GM12878 (cell line): ENCODE results near the gene ACTG1. TPM values are rescaled to one million over a fixed set of nuclear protein-coding genes. Genes with fewer than 3 reads are reported as not detected.

Experiments used
- ATAC-seq: fragments of 200-7000 bp; cut with Tn5 transposase; 3 replicates; pipeline ENCODE4 v1.9.1; 2020; ENCODE audit warnings: mild to moderate bottlenecking, moderate library complexity
- BruUV-seq: library from RNA; stranded (reverse); fragments of 400-500 nt; replicated peaks from 2 replicates; lab custom pipeline; 2021; lab: Mats Ljungman, UMichigan
- CTCF ChIA-PET: fragments of 300-600 bp; sonication (Branson Sonifier 250); formaldehyde crosslinking; extraction: SDS; loops from one replicate; lab custom pipeline; 2021; ENCODE audit warnings: inconsistent platforms; lab: Yijun Ruan, JAX
- POLR2A ChIA-PET: fragments of 350-600 bp; formaldehyde crosslinking; extraction: SDS; loops from one replicate; lab custom pipeline; 2021; ENCODE audit warnings: inconsistent platforms; lab: Charles Lee
- RAD21 ChIA-PET: fragments of 300-600 bp; sonication (Branson Sonifier 250); formaldehyde crosslinking; loops from one replicate; lab custom pipeline; 2023; ENCODE audit warnings: antibody characterized with exemption; ENCODE audit not compliant: unreplicated experiment; lab: Charles Lee
- SMC1A ChIA-PET: fragments of 300-600 bp; sonication (Branson Sonifier 250); formaldehyde crosslinking; loops from one replicate; lab custom pipeline; 2023; ENCODE audit not compliant: unreplicated experiment, uncharacterized antibody; lab: Charles Lee
- DNase-seq: peaks from one replicate; pipeline ENCODE4 v3.0.0-alpha.2; 2011; ENCODE audit warnings: low read depth, low spot score
- FAIRE-seq: peaks from 3 replicates; lab custom pipeline; 2011; peaks lifted over from hg19 to GRCh38; lab: Jason Lieb, UNC
- H2AFZ ChIP-seq: 2 replicates; pipeline ENCODE4 v1.6.0; 2011; ENCODE audit warnings: low read depth, low read length, control low read depth; ENCODE audit not compliant: control insufficient read depth
- H3K27ac ChIP-seq: 2 replicates; pipeline ENCODE4 v1.5.1; 2011; ENCODE audit warnings: control low read depth; ENCODE audit not compliant: control insufficient read depth, insufficient read depth
- H3K27me3 ChIP-seq, 2 experiments: replicated peaks in 1 of 2; 2 replicates each; pipeline versions ENCODE4 v1.6.0 to v1.6.1; 2011; ENCODE audit warnings: low read length in 1 of 2; ENCODE audit not compliant: control insufficient read depth in 2 of 2, insufficient read depth in 2 of 2
- H3K36me3 ChIP-seq, 2 experiments: 2 replicates each; pipeline ENCODE4 v1.5.1; 2011; ENCODE audit warnings: low read length in 1 of 2; ENCODE audit not compliant: control insufficient read depth in 2 of 2, insufficient read depth in 2 of 2
- H3K4me1 ChIP-seq: 2 replicates; pipeline ENCODE4 v1.6.1; 2011; ENCODE audit warnings: mild to moderate bottlenecking, low read length, moderate library complexity, mixed read lengths; ENCODE audit not compliant: control insufficient read depth, insufficient read depth
- H3K4me2 ChIP-seq: 2 replicates; pipeline ENCODE4 v1.6.0; 2011; ENCODE audit warnings: control low read depth; ENCODE audit not compliant: control insufficient read depth, insufficient read depth
- H3K4me3 ChIP-seq: fragments of 200-600 bp; sonication (generic); 2 replicates; pipeline ENCODE4 v1.5.1; 2016
- H3K79me2 ChIP-seq: 2 replicates; pipeline ENCODE4 v1.6.0; 2011; ENCODE audit warnings: low read length; ENCODE audit not compliant: control insufficient read depth, insufficient read depth
- H3K9ac ChIP-seq: 2 replicates; pipeline ENCODE4 v1.8.0; 2011; ENCODE audit warnings: low read length, control low read depth, mixed read lengths; ENCODE audit not compliant: control insufficient read depth, insufficient read depth
- H3K9me3 ChIP-seq: replicated peaks from 3 replicates; pipeline ENCODE4 v1.5.1; 2011; ENCODE audit warnings: mild to moderate bottlenecking, low read length; ENCODE audit not compliant: control insufficient read depth, insufficient read depth
- H4K20me1 ChIP-seq: 2 replicates; pipeline ENCODE4 v1.6.0; 2011; ENCODE audit not compliant: control insufficient read depth, insufficient read depth
- ATF7 ChIP-seq: fragments of 450-650 bp; IDR thresholded peaks from 2 replicates; pipeline ENCODE4 v1.6.1; 2016; ENCODE audit warnings: low read depth, mild to moderate bottlenecking
- BACH1 ChIP-seq: fragments of 450-650 bp; IDR thresholded peaks from 2 replicates; pipeline ENCODE4 v1.6.1; 2017; ENCODE audit warnings: mild to moderate bottlenecking, borderline replicate concordance
- BCL3 ChIP-seq: IDR thresholded peaks from 2 replicates; pipeline ENCODE4 v1.6.1; 2011; ENCODE audit warnings: borderline replicate concordance, low read depth, mild to moderate bottlenecking, moderate library complexity, low read length; ENCODE audit not compliant: insufficient read depth, poor library complexity, severe bottlenecking
- BHLHE40 ChIP-seq, 2 experiments: fragments of 450-650 bp in 1 of 2; IDR thresholded peaks; 2 replicates each; pipeline ENCODE4 v1.6.1; 2011 to 2017; ENCODE audit warnings: low read depth in 2 of 2, borderline replicate concordance in 1 of 2, improper control_type of control experiment in 1 of 2, low read length in 1 of 2, mild to moderate bottlenecking in 1 of 2
- BRCA1 ChIP-seq: IDR thresholded peaks from 2 replicates; pipeline ENCODE4 v1.6.1; 2011; ENCODE audit warnings: low read depth, low read length, improper control_type of control experiment
- HDGF ChIP-seq: fragments of 450-650 bp; IDR thresholded peaks from 2 replicates; pipeline ENCODE4 v1.6.1; 2016; ENCODE audit warnings: antibody characterized with exemption
- IKZF2 ChIP-seq, 2 experiments: fragments of 450-650 bp; IDR thresholded peaks; 2 replicates each; pipeline ENCODE4 v1.6.1; 2017; ENCODE audit warnings: mild to moderate bottlenecking in 2 of 2, moderate library complexity in 2 of 2
- KDM1A ChIP-seq: fragments of 200-600 bp; sonication (generic); IDR thresholded peaks from 2 replicates; pipeline ENCODE4 v1.6.1; 2016; ENCODE audit warnings: borderline replicate concordance
- KLF5 ChIP-seq: fragments of 450-650 bp; IDR thresholded peaks from 2 replicates; pipeline ENCODE4 v1.6.1; 2014; ENCODE audit warnings: mild to moderate bottlenecking; ENCODE audit not compliant: partially characterized antibody
- NBN ChIP-seq: fragments of 450-650 bp; IDR thresholded peaks from 2 replicates; pipeline ENCODE4 v1.6.1; 2016
- NFYB ChIP-seq: IDR thresholded peaks from 2 replicates; pipeline ENCODE4 v1.6.1; 2011; ENCODE audit warnings: low read depth, mild to moderate bottlenecking, low read length, improper control_type of control experiment, moderate library complexity; ENCODE audit not compliant: insufficient read depth
- POLR2AphosphoS2 ChIP-seq: IDR thresholded peaks from 2 replicates; pipeline ENCODE4 v1.6.1; 2011; ENCODE audit warnings: low read depth, mild to moderate bottlenecking, low read length, improper control_type of control experiment, moderate library complexity
- RAD51 ChIP-seq: fragments of 450-650 bp; IDR thresholded peaks from 2 replicates; pipeline ENCODE4 v1.6.1; 2016; ENCODE audit warnings: moderate library complexity, mild to moderate bottlenecking, inconsistent platforms
- RFX5 ChIP-seq: IDR thresholded peaks from 2 replicates; pipeline ENCODE4 v1.6.1; 2011; ENCODE audit warnings: low read depth, low read length, improper control_type of control experiment
- SIX5 ChIP-seq: IDR thresholded peaks from 2 replicates; pipeline ENCODE4 v1.6.1; 2011; ENCODE audit warnings: mild to moderate bottlenecking, low read depth, low read length, moderate library complexity; ENCODE audit not compliant: severe bottlenecking
- SMARCA5 ChIP-seq: fragments of 450-650 bp; IDR thresholded peaks from 2 replicates; pipeline ENCODE4 v1.6.1; 2017; ENCODE audit warnings: mild to moderate bottlenecking
- SRF ChIP-seq, 2 experiments: IDR thresholded peaks; 2 replicates each; pipeline ENCODE4 v1.6.1; 2011; ENCODE audit warnings: low read depth in 2 of 2, low read length in 2 of 2, mild to moderate bottlenecking in 1 of 2, moderate library complexity in 1 of 2
- ZNF274 ChIP-seq: IDR thresholded peaks from one replicate; pipeline ENCODE4 v1.8.0; 2011; ENCODE audit not compliant: insufficient read length, insufficient read depth
- ZNF622 ChIP-seq: fragments of 450-650 bp; IDR thresholded peaks from 2 replicates; pipeline ENCODE4 v1.6.1; 2017; ENCODE audit warnings: mild to moderate bottlenecking, inconsistent platforms
- WGBS: methylation state at CpG from one replicate; pipeline ENCODE4 v1.1.6; 2016; ENCODE audit warnings: low lambda C conversion rate; ENCODE audit not compliant: insufficient replicate concordance, insufficient coverage; ENCODE audit errors: missing lambda C conversion rate; 5-methylcytosine and 5-hydroxymethylcytosine counted together
- in situ Hi-C: fragments of 300-500 bp; cut with MboI; formaldehyde crosslinking; loops from 9 replicates; pipeline ENCODE4 v1.14.3; 2018; ENCODE audit warnings: mixed read lengths
- intact Hi-C: fragments of 100-400 bp; cut with micrococcal nuclease; formaldehyde crosslinking; loops from one replicate; pipeline ENCODE4 v1.14.2; 2022; ENCODE audit not compliant: unreplicated experiment
- polyA plus RNA-seq, 11 experiments: library from polyadenylated mRNA; depleted of rRNA in 4 of 11; unstranded in 6 of 11; stranded (reverse) in 5 of 11; fragments of >200 nt; fragmentation: Nextera tagmentation in 4 of 11; fragmentation: Illumina TruSeq in 1 of 11; extraction: Ambion mirVana in 4 of 11; extraction: Trizol in 1 of 11; gene quantifications; 1 replicate in 1 of 11; 2 replicates in 10 of 11; pipeline versions ENCODE4 v1.2.1 to v1.2.3, GENCODE V29; 2011 to 2016; ENCODE audit warnings: inconsistent platforms in 2 of 11, missing spikeins in 2 of 11, low read depth in 1 of 11
- total RNA-seq, 4 experiments: library from RNA; depleted of rRNA in 3 of 4; stranded (reverse); fragments of >200 nt in 3 of 4; fragmentation: Illumina TruSeq in 1 of 4; extraction: Trizol in 1 of 4; gene quantifications; 2 replicates each; pipeline versions ENCODE4 v1.2.1 to v1.2.3, GENCODE V29; 2013 to 2021
- TF ChIP-seq, protein P1 (sequence below): IDR thresholded peaks from 2 replicates; pipeline ENCODE4 v1.6.1; 2012; ENCODE audit warnings: mild to moderate bottlenecking, low read depth, low read length

Gene ACTG1
- total and polyA plus RNA-seq, 10 of the 15 experiments (the other 5 are each of a cell fraction or from before 2014, with no cell fraction given): 810 to 6,105 (median 3,650) TPM

- Histone ChIP-seq H3K4me2 (peak overlapping the region; percentile 100), H2AFZ (no peak overlapping the region; the same call in 1 of the 2 replicates), H3K4me3 (peak overlapping the region; percentile 87), H4K20me1 (peaks cover 7% of the 10 kb centered on the region), H3K9me3 (no peaks in the 10 kb centered on the region; the same call in 2 of the 3 replicates), H3K79me2 (peaks cover 89% of the 10 kb centered on the region), H3K27me3 (no peaks in the 10 kb centered on the region), H3K4me1 (peaks cover 27% of the 10 kb centered on the region), H3K36me3 (peaks cover 16 to 18% of the 10 kb centered on the region in 2 experiments), H3K9ac (peak overlapping the region; percentile 87), H3K27ac (peak overlapping the region; percentile 100)
- DNase-seq: no peak
- POLR2A ChIA-PET: interaction anchor here (1.7 to 2.1 kb wide), 4 partner anchors 37 to 83 kb away, joined by 6 to 11 read pairs (median 8); partner anchors contain the start of gene FAAP100
- 1% methylated on average over 21 of the region's 82 CpGs for WGBS
- RAD21 ChIA-PET: interaction anchor here (0.8 to 7.6 kb wide), 3 partner anchors 23 to 292 kb away, joined by 3 to 44 read pairs (median 3); partner anchors contain the start of gene CEP131
- peak; percentile 14 for ATAC-seq
- FAIRE-seq: no peak
- intact Hi-C loops (loop anchor here (5.0 to 10.0 kb wide), 2 partner anchors 87 to 260 kb away; no protein-coding TSS in a partner anchor), in situ Hi-C loops (no loop called here)
- SMC1A ChIA-PET: no interaction called here
- TSS peak; percentile 75 for BruUV-seq
- CTCF ChIA-PET: interaction anchor here (0.7 to 5.5 kb wide), 2 partner anchors 86 to 197 kb away, joined by 3 to 47 read pairs; no protein-coding TSS in a partner anchor
- TF ChIP-seq KLF5 (no peak), ZNF274 (no peak), BCL3 (peak; percentile 6), SMARCA5 (no peak), ATF7 (no peak), HDGF (no peak; the same call in 1 of the 2 replicates), NFYB (0 out of 2 replicates have a peak, but pooled peaks have one; percentile 13), KDM1A (no peak), ZNF622 (no peak), BRCA1 (no peak), RAD51 (no peak), BACH1 (no peak; the same call in 1 of the 2 replicates), IKZF2 (IDR thresholded peaks at IDR 0.05) (no peak), POLR2AphosphoS2 (no peak; the same call in 1 of the 2 replicates), SRF (IDR thresholded peaks at IDR 0.05; ENCODE audit: low read depth in 2 of 2, low read length in 2 of 2) (peak in 1 of 2 experiments; percentile 99), RFX5 (no peak), SIX5 (no peak), NBN (no peak), BHLHE40 (IDR thresholded peaks at IDR 0.05; ENCODE audit: borderline replicate concordance in 1 of 2, low read depth in 2 of 2, low read length in 1 of 2) (peak; percentile 20 to 80; a peak in 3 of 4 replicates)
- TF ChIP-seq, protein P1, sequence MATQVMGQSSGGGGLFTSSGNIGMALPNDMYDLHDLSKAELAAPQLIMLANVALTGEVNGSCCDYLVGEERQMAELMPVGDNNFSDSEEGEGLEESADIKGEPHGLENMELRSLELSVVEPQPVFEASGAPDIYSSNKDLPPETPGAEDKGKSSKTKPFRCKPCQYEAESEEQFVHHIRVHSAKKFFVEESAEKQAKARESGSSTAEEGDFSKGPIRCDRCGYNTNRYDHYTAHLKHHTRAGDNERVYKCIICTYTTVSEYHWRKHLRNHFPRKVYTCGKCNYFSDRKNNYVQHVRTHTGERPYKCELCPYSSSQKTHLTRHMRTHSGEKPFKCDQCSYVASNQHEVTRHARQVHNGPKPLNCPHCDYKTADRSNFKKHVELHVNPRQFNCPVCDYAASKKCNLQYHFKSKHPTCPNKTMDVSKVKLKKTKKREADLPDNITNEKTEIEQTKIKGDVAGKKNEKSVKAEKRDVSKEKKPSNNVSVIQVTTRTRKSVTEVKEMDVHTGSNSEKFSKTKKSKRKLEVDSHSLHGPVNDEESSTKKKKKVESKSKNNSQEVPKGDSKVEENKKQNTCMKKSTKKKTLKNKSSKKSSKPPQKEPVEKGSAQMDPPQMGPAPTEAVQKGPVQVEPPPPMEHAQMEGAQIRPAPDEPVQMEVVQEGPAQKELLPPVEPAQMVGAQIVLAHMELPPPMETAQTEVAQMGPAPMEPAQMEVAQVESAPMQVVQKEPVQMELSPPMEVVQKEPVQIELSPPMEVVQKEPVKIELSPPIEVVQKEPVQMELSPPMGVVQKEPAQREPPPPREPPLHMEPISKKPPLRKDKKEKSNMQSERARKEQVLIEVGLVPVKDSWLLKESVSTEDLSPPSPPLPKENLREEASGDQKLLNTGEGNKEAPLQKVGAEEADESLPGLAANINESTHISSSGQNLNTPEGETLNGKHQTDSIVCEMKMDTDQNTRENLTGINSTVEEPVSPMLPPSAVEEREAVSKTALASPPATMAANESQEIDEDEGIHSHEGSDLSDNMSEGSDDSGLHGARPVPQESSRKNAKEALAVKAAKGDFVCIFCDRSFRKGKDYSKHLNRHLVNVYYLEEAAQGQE: no peak; the same call in 1 of the 2 replicates
Measured at GRCh38 chr17:81514739-81515529, 2.3 kb upstream of the ACTG1 start.
